IPS-15b (cell line): ENCODE results near the gene CCBE1.

ENCODE experiments used
- H3K27me3 ChIP-seq: one replicate; pipeline ENCODE4 v1.6.1; 2013; ENCODE audit warnings: low read length; ENCODE audit not compliant: control insufficient read depth, insufficient read depth
- H3K36me3 ChIP-seq: one replicate; pipeline ENCODE4 v1.6.1; 2013; ENCODE audit warnings: low read length; ENCODE audit not compliant: control insufficient read depth, insufficient read depth
- H3K4me1 ChIP-seq: one replicate; pipeline ENCODE4 v1.6.1; 2013; ENCODE audit warnings: mild to moderate bottlenecking, low read length; ENCODE audit not compliant: control insufficient read depth, insufficient read depth
- H3K4me3 ChIP-seq: one replicate; pipeline ENCODE4 v1.5.1; 2013; ENCODE audit warnings: low read depth, low read length
- H3K9ac ChIP-seq: one replicate; pipeline ENCODE4 v1.6.1; 2013; ENCODE audit warnings: low read depth, mild to moderate bottlenecking, low read length
- H3K9me3 ChIP-seq: one replicate; pipeline ENCODE4 v1.6.1; 2013; ENCODE audit warnings: mild to moderate bottlenecking, low read length; ENCODE audit not compliant: control insufficient read depth, insufficient read depth

The CCBE1 gene

DNA sequence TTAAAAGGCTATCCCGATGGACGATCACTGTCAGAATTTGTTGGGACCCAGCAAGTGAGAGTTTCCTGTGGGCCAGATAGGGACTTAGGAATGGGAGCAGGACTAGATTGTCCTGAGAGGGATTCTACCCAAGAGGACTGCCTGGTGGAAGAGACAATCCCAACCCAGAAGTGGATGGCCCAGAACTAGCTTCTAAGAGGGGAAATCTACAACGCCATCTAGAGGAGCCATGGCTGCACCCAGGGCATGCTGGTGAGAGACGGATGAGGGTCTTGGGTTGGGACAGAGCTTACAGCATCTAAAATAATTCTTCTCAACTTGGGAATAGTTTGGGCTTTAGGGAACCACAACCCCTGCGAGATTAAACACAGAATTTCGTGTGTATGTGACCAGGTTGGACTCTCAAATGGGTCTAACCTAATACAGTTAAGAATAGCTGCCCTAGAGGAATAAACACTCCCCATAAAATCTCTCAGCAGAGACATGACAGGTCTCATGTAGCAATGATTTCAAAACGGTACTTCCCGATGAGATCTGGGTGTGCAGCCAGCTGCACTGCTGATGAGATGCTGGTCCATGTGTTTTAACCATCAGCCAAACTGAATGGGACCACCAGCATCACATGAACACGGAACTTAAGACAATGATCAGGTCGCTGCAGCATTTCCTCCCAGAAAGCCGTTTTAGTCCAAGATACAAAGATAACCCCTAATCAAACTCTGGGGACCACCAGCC lies 50.8 kb downstream of the CCBE1 start:
- no peak overlapping the region for H3K4me3 ChIP-seq
- H3K9ac ChIP-seq, result no peak overlapping the region
- H3K36me3 ChIP-seq, result no peaks in the 10 kb centered on the region
- peaks cover 8% of the 10 kb centered on the region for H3K4me1 ChIP-seq
- no peaks in the 10 kb centered on the region for H3K27me3 ChIP-seq
- no peaks in the 10 kb centered on the region for H3K9me3 ChIP-seq

DNA sequence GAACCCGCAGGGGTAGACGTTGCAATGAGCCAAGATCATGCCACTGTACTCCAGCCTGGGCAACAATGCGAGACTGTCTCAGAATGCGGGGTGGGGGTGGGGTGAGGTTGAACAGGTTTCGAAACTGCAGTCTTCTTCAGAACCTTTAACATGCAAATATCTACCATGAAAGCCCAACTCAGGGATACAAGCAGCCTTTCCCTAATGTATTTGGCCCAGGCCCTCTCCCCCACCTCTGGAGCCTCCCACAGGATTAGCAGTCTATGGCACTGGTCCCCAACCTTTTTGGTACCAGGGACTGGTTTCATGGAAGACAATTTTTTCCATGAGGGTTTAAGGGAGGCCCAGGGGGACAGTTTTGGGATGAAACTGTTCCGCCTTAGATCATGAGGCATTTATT lies 53.5 kb downstream of the CCBE1 start:
- Histone ChIP-seq H3K4me3 (no peak overlapping the region), H3K9ac (no peak overlapping the region), H3K36me3 (no peaks in the 10 kb centered on the region), H3K9me3 (no peaks in the 10 kb centered on the region), H3K27me3 (no peaks in the 10 kb centered on the region), H3K4me1 (peaks cover 8% of the 10 kb centered on the region)

DNA sequence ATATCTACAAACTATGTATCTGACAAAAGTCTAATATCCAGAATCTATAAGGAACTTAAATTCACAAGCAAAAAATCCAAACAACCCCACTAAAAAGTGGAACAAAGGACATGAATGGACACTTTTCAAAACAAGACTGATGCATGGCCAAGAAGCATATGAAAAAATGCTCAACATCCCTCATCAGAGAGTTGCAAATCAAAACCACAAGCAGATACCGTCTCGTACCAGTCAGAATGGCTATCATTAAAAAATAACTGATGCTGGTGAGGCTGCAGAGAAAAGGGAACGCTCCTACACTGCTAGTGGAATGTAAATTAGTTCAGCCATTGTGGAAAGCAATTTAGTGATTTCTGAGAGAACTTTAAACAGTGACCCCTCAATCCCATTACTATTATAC lies 56.5 kb downstream of the CCBE1 start:
- Histone ChIP-seq H3K4me3 (no peak overlapping the region), H3K36me3 (no peaks in the 10 kb centered on the region), H3K9ac (no peak overlapping the region), H3K27me3 (no peaks in the 10 kb centered on the region), H3K4me1 (peaks cover 8% of the 10 kb centered on the region), H3K9me3 (no peaks in the 10 kb centered on the region)

DNA sequence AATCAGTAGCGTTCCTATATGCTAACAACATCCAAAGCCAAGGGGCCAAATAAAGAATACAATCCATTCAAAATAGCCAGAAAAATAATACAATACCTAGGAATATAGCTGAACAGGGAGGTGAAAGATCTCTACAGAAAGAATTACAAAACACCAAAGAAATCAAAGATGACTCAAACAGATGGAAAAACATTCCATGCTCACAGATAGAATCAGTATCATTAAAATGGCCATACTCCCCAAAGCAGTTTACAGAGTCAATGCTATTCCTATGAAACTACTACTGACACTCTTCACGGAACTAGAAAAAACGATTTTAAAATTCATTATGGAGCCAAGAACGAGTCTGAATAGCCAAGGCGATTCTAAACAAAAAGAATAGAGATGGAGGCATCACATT lies 57.4 kb downstream of the CCBE1 start:
- no peak overlapping the region for H3K9ac ChIP-seq
- peaks cover 8% of the 10 kb centered on the region for H3K4me1 ChIP-seq
- no peak overlapping the region for H3K4me3 ChIP-seq
- H3K27me3 ChIP-seq, result no peaks in the 10 kb centered on the region
- H3K9me3 ChIP-seq, result no peaks in the 10 kb centered on the region
- H3K36me3 ChIP-seq, result no peaks in the 10 kb centered on the region

DNA sequence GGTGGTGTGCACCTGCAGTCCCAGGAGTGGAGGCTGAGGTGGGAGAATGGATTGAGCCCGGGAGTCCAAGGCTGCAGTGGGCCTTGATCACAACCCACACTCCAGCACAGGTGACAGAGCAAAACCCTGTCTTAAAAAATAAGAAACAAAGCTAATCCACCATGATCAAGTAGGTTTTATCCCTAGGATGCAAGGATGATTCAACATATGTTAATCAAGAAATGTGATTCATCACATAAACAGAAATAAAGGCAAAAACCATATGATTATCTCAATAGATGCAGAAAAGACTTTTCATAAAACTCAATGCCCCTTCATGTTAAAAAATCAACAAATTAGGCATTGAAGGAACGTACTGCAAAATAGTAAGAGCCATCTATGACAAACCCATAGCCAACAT lies 58.1 kb downstream of the CCBE1 start:
- Histone ChIP-seq H3K27me3 (no peaks in the 10 kb centered on the region), H3K4me3 (no peak overlapping the region), H3K4me1 (peaks cover 8% of the 10 kb centered on the region), H3K36me3 (no peaks in the 10 kb centered on the region), H3K9me3 (no peaks in the 10 kb centered on the region), H3K9ac (no peak overlapping the region)

DNA sequence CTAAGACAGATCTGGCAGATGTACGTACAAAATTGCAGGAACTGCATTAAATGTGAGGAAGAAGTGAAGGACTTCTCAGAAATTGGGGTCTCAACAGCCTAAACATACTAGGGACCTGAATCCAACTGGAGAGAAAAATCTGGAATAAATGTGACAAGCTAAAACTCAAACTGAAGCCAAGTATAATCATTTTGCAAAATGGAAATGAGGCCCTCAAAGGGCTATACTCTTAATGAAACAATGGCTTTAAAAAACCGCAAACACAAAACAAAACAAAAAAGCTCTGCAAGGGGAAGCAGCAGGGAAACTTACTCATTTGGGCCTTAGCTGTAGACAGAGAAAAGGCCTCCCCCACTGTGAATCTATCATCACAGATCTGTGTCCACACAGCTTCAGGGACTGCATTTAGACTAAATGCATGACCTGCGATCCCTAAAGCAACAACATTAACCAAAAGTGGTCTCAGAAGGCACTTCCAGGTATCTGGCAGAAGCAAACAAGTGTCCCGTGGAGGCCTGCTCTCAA lies 63.2 kb downstream of the CCBE1 start:
- Histone ChIP-seq H3K9me3 (no peaks in the 10 kb centered on the region), H3K9ac (no peak overlapping the region), H3K4me1 (peaks cover 3% of the 10 kb centered on the region), H3K27me3 (no peaks in the 10 kb centered on the region), H3K36me3 (no peaks in the 10 kb centered on the region), H3K4me3 (no peak overlapping the region)

DNA sequence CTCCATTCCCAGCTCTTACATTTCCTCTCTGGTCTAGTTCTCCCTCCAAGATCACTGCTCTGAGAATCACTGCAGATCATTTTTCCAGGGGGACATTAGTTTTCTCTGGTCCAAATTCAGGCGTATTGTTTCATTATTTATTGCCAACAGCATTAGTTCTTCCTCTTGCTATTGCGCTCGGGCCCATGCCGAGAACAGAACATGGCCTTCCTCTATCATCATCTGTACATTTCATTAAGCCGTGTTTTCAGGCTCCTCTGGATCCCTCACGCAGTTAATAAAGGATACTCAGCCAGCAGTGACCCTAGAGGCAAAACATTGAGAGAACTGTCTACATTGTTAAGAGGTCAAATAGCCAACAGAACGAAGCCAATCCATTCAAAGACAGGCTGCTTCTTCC lies 63.9 kb downstream of the CCBE1 start:
- Histone ChIP-seq H3K9me3 (no peaks in the 10 kb centered on the region), H3K9ac (no peak overlapping the region), H3K36me3 (no peaks in the 10 kb centered on the region), H3K27me3 (no peaks in the 10 kb centered on the region), H3K4me3 (no peak overlapping the region), H3K4me1 (peaks cover 3% of the 10 kb centered on the region)

DNA sequence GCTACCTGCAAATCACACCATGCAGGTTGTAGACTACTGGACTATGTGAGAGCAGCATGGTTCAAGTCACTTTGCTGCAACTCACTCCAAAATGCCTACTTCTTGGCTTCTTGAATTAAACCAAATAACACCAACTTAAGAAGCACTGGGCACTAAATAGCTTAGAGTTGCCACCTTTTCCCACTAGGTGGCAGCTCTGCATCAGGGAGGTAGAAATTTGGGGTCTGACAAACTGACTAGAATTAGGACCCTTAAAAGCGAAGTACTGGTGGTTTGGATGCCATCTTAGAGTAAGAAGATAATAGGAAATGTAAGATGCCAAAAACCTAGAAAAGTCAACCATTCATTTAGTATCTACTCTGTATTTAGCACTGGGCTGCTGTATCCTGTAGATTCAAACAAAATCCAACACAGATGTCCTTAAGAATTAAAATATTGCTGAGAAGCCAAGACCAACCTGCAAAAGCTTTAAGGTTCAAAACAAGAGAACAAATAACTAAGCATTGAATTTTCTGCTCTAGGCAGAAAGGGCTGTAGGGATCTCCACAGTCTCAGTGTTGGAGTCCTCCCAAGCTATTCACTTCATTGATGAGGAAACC lies 65.5 kb downstream of the CCBE1 start:
- Histone ChIP-seq H3K9ac (no peak overlapping the region), H3K27me3 (no peaks in the 10 kb centered on the region), H3K4me3 (no peak overlapping the region), H3K9me3 (no peaks in the 10 kb centered on the region), H3K4me1 (peaks cover 3% of the 10 kb centered on the region), H3K36me3 (no peaks in the 10 kb centered on the region)

DNA sequence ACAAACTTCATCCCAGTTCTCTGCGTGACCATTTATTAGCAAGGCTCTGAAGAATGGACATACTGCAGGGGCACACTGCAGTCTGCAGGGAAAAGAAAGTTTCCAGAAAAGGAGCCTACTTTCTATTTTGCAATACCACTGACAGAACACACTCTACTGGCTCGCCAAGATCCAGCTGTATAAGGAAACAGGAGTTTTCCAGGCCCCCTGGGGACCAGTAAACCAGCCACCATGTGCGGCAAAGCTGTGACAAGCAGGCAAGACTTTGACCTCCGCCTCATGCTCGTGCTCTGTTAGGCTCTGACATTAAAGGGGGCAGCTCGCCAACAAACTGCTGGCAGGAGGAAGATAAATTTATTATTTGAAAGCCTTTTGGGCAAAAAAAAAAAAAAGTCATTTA lies 67.3 kb downstream of the CCBE1 start:
- no peaks in the 10 kb centered on the region for H3K27me3 ChIP-seq
- H3K4me1 ChIP-seq, result peaks cover 3% of the 10 kb centered on the region
- no peaks in the 10 kb centered on the region for H3K36me3 ChIP-seq
- no peak overlapping the region for H3K4me3 ChIP-seq
- H3K9me3 ChIP-seq, result no peaks in the 10 kb centered on the region
- H3K9ac ChIP-seq, result no peak overlapping the region

DNA sequence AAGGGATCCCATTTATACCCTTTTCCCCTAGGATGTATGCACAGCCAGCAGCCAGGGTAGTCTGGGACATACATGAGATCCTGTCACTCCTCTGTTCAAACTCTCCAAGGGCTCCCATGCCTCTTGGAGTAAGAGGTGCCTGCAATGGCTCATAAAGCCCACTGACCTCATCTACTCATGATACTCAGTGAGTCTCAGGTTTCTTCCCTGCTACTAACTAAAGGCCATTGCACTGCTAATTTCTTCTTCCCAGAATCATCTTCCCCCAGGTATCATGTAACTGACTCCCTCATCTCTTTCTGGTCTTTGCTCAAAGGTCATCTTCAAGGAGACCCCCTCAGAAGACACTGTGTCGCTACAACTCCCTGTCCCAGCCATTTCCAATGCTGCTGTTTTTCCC lies 68.2 kb downstream of the CCBE1 start:
- no peaks in the 10 kb centered on the region for H3K4me1 ChIP-seq
- no peaks in the 10 kb centered on the region for H3K27me3 ChIP-seq
- H3K4me3 ChIP-seq, result no peak overlapping the region
- H3K9ac ChIP-seq, result no peak overlapping the region
- H3K36me3 ChIP-seq, result no peaks in the 10 kb centered on the region
- no peaks in the 10 kb centered on the region for H3K9me3 ChIP-seq

DNA sequence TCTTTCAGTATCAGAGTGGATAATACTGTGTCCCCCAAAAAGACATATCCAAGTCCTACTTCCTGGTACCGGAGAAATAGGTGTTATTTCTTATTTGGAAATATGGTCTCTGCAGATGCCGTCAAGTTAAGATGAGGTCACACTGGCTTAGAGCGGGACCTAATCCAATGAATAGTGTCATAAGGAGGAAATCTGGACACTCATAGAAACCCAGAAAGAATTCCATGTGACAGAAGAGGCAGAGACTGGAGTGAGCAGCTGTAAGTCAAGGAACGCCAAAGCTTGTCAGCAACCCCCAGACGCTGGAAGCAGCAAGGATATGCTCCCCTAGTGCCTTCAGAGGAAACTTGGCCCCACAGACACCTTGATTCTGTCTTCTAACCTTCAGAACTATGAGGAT lies 69.8 kb downstream of the CCBE1 start:
- H3K9ac ChIP-seq, result no peak overlapping the region
- H3K4me1 ChIP-seq, result no peaks in the 10 kb centered on the region
- no peaks in the 10 kb centered on the region for H3K9me3 ChIP-seq
- H3K36me3 ChIP-seq, result no peaks in the 10 kb centered on the region
- H3K27me3 ChIP-seq, result no peaks in the 10 kb centered on the region
- no peak overlapping the region for H3K4me3 ChIP-seq

DNA sequence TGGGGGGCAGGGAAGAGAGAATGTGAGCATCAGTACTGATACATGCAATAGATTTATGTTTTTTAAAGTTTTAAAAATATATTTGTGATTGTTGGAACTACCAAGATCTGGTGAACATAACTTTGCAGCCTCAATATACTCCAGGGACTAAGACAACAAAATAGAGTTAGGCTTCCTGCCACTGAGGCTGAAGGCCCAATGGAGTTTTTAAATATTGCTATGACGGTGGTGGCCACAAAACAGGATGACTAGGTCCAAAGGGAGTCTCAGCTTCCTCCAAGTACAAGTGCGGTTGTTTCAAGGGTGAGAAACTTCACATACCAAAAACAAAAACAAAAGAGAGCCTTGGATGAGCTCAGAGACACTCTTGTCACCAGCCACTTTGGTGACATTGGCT lies 72.9 kb downstream of the CCBE1 start:
- H3K4me1 ChIP-seq, result no peaks in the 10 kb centered on the region
- no peak overlapping the region for H3K4me3 ChIP-seq
- H3K9me3 ChIP-seq, result no peaks in the 10 kb centered on the region
- H3K9ac ChIP-seq, result no peak overlapping the region
- H3K36me3 ChIP-seq, result no peaks in the 10 kb centered on the region
- H3K27me3 ChIP-seq, result no peaks in the 10 kb centered on the region
